HG03045 (cell line): Measurements from ENCODE around the gene RHOBTB3.
A peak's percentile ranks its signal among the peaks of the same experiment; 100 is the strongest.
"Not testable (repeated sequence)": the region's sequence is repeated elsewhere in the genome, so short reads cannot be mapped to it uniquely, and the experiment has no call there.

ENCODE experiments used
- ATAC-seq: cut with Tn5 transposase; IDR thresholded peaks from one replicate; pipeline ENCODE4 v1.9.1; 2021; ENCODE audit warnings: mild to moderate bottlenecking, moderate library complexity; ENCODE audit not compliant: unreplicated experiment

The RHOBTB3 gene

GRCh38 chr5:95798545-95798944 is 67.4 kb downstream of the RHOBTB3 start:
- no peak for ATAC-seq

- ATAC-seq: no peak
These were observed 68.2 kb downstream of the RHOBTB3 start for GRCh38 chr5:95799191-95799835.

- ATAC-seq: no peak
These were observed 69.4 kb downstream of the RHOBTB3 start for GRCh38 chr5:95800553-95800952.

GRCh38 chr5:95801532-95801931 is 70.4 kb downstream of the RHOBTB3 start:
- no peak for ATAC-seq

GRCh38 chr5:95801961-95802360 is 70.8 kb downstream of the RHOBTB3 start:
- ATAC-seq: no peak

GRCh38 chr5:95803271-95804148 is 72.4 kb downstream of the RHOBTB3 start:
- no peak for ATAC-seq

GRCh38 chr5:95804736-95805539 is 73.8 kb downstream of the RHOBTB3 start:
- no peak for ATAC-seq

GRCh38 chr5:95806687-95807086 is 75.6 kb downstream of the RHOBTB3 start:
- ATAC-seq: no peak

- no peak for ATAC-seq
These were observed 77.0 kb downstream of the RHOBTB3 start for GRCh38 chr5:95808013-95808685.

- ATAC-seq: peak; percentile 99
These were observed 77.7 kb downstream of the RHOBTB3 start for GRCh38 chr5:95808686-95809413.

GRCh38 chr5:95809414-95809960 is 78.4 kb downstream of the RHOBTB3 start:
- no peak for ATAC-seq

- ATAC-seq: no peak
These were observed 79.4 kb downstream of the RHOBTB3 start for GRCh38 chr5:95810305-95811125.

- ATAC-seq: not testable (repeated sequence)
These were observed 79.9 kb downstream of the RHOBTB3 start for GRCh38 chr5:95811126-95811423.

GRCh38 chr5:95811461-95812073 is 80.4 kb downstream of the RHOBTB3 start:
- ATAC-seq: not testable (repeated sequence)

GRCh38 chr5:95812074-95812471 is 80.9 kb downstream of the RHOBTB3 start:
- ATAC-seq: no peak

GRCh38 chr5:95813035-95813434 is 81.9 kb downstream of the RHOBTB3 start:
- not testable (repeated sequence) for ATAC-seq

- no peak for ATAC-seq
These were observed 84.1 kb downstream of the RHOBTB3 start for GRCh38 chr5:95815155-95815729.

GRCh38 chr5:95816341-95816740 is 85.2 kb downstream of the RHOBTB3 start:
- ATAC-seq: no peak
